ENCODE data around the gene GPR146.
"Not testable (repeated sequence)": the region's sequence is repeated elsewhere in the genome, so short reads cannot be mapped to it uniquely, and the experiment has no call there.

Gene GPR146

GRCh38 chr7:1025743-1026581 lies 18.4 kb upstream of the GPR146 start:
- no peak for DNase-seq (ENCODE audit: low read depth, low spot score)

DNA sequence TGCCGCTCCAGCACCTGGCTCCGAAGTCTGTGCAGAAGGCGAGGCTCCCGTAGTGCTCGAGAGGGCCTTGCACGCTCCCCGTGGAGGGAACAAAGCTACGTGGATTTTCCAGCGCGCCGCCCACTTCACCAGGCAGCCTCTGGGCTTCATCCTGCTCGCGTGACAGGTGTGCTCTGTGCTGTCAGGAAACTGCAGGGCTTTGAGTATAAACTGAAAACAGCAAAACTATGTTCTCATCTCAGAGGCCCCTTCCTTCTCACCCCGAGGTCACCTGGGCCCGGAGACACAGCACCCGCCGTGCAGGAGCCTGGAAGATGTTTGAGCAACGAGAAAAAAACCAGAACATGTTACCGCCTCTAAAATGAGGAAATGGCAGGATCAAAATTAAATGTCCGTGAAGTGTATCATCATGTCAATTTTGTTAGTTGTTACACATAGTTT lies 17.6 kb upstream of the GPR146 start:
- no peak for DNase-seq (ENCODE audit: low read depth, low spot score)

DNA sequence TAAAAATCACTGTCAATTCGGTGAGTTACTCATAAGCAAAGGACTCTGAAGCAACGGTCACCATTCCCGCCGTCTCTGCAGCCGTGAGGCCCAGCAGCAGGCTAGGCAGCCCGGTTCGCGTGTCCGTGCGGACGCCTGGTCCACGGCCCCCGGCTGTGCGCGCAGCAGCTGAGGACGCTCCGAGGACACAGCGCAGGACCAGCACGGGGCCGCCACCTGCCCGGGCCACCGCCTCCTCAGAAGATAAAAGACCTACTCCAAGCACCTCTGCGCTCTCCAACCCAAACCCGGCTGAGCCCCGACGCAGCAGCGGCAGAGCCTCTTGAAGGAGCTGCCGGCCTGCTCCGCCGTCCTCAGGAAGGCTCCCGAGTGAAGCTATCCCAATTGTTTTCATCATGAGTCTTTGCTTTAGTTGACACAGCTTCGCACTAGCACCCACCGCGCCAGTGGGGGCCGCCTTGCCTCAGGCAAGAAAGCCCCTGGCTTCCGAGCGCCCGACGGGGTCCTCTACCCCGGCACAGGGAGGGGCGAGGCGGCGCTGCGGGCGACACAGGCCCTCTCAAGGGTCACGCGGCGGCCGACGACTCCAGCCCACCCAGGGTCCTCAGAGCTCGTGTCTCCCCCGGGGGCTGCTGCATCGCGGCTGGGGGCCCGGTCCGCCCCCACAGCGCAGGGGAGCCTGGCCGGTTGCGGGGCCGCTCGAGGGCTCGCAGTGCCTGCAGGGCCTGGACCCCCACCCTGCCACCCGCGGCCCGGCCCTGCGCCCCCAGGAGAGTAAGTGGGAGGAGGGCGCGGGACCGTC lies 16.9 kb upstream of the GPR146 start:
- no peak for DNase-seq (ENCODE audit: low read depth, low spot score)

DNA sequence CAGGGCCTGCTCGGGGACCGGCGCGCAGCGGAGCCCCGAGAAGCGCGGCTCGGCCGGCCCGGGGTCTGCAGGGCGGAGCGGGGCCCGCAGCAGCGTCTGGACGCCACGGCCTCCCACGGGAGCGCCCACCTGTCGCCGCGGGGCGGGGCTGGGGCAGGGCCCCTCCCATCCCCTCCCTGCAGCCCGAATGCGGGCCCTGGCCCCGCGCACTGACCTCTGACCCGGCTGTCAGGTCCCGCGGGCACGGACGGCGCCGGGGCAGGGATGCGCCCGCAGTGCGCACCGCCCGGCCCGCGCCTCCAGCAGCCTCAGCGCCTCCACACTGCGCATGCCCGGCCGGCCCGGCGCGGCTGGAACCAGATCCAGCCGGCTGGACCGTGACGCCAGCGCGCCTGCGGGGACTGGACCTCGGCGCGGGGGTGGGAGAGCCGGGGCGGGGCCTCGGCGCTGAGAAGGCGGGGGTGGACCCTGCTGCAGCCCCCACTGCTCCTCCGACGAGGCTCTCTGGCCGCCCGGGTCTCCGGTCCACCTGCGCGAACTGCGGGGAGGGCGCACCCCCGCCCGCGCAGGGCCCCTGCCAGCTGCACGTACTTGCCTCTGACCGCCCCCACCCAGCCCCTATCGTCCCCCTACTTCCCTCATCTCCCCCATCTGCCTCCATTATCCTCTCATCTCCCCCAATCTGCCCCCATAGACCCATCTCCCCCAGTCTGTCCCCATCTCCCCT lies 16.1 kb upstream of the GPR146 start:
- DNase-seq (ENCODE audit: low read depth, low spot score) = peak; percentile 55

GRCh38 chr7:1028775-1029636 lies 15.3 kb upstream of the GPR146 start:
- peak; percentile 70 for DNase-seq (ENCODE audit: low read depth, low spot score)

- DNase-seq (ENCODE audit: low read depth, low spot score) = no peak
These were observed 14.5 kb upstream of the GPR146 start for GRCh38 chr7:1029637-1030443.

- DNase-seq (ENCODE audit: low read depth, low spot score) = no peak
These were observed 13.8 kb upstream of the GPR146 start for GRCh38 chr7:1030444-1031070.

GRCh38 chr7:1031716-1032455 lies 12.5 kb upstream of the GPR146 start:
- DNase-seq (ENCODE audit: low read depth, low spot score) = no peak

- DNase-seq (ENCODE audit: low read depth, low spot score) = no peak
These were observed 11.7 kb upstream of the GPR146 start for GRCh38 chr7:1032536-1033181.

DNA sequence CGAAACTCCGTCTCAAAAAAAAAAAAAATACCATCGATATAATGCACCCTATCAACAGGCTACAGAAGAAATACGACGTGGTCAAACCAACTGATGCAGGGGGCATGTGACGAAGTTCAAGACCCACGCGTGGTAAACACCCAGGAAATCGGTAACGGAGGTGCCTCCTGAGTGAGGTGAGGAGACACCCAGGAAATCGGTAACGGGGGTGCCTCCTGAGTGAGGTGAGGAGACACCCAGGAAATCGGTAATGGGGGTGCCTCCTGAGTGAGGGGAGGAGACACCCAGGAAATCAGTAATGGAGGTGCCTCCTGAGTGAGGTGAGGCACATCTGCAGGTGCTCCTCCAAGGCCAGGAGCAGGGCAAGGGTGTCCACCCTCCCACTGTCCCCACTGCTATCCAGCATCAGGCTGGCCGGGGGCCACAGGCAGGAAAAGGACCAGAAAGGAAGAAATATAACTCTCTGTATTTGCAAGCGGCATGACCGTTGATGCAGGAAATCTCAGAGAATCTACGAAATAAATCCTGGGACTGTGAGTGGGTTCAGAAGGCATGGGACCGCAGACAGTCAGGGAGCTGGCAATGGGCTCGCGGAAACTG lies 10.7 kb upstream of the GPR146 start:
- DNase-seq (ENCODE audit: low read depth, low spot score) = no peak

- not testable (repeated sequence) for DNase-seq (ENCODE audit: low read depth, low spot score)
These were observed 9.6 kb upstream of the GPR146 start for GRCh38 chr7:1034769-1035168.

DNA sequence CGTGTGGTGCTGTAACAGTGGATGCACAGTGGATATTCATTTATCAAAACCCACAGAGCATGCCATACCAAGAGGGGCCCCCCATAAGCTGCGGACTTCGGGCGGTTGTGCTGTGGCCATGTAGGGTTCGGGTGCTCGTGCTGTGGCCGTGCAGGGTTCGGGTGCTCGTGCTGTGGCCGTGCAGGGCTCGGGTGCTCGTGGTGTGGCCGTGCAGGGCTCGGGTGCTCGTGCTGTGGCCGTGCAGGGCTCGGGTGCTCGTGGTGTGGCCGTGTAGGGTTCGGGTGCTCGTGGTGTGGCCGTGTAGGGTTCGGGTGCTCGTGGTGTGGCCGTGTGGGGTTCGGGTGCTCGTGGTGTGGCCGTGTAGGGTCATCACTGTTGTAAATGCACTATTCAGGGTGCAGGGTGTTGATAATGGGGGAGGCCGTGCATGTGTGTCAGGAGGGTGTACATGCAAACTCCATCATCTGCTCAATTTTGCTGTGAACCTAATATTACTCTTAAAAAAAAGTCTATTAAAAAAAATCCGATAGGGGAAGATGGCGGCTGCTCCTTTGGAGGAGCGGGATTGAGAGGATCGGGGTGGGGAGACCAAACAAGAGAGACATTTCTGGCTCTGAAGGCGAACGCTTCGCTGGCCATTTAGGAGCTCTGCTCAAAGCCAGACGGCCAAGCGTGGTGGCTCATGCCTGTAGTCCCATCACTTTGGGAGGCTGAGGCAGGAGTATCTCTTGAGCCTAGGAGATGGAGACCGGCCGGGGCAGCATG lies 8.0 kb upstream of the GPR146 start:
- not testable (repeated sequence) for DNase-seq (ENCODE audit: low read depth, low spot score)

- not testable (repeated sequence) for DNase-seq (ENCODE audit: low read depth, low spot score)
These were observed 4.1 kb upstream of the GPR146 start for GRCh38 chr7:1040233-1040632.

DNA sequence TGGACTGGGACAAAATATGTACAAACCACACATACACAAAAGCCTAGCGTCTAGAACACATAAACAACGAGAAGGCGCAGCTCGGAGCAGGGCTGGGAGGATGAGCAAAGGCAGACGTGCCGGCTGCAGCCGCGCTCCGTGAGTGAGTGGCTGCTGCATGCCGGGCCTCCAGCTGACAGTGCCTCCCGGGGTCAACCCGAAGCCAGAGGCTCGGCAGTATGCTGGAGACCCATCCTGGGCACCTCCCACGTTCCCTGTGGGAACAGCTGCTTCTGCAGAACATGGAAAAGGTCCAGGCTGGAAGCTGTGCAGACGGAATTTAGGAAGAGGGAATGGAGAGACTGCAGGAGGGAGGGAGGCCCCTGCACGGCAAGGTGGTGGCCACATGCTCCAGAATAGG lies 3.6 kb upstream of the GPR146 start:
- DNase-seq (ENCODE audit: low read depth, low spot score) = peak; percentile 76

GRCh38 chr7:1041551-1042491 lies 2.5 kb upstream of the GPR146 start:
- DNase-seq (ENCODE audit: low read depth, low spot score) = no peak

- DNase-seq (ENCODE audit: low read depth, low spot score) = no peak
These were observed 1.9 kb upstream of the GPR146 start for GRCh38 chr7:1042492-1042833.

All from smooth muscle cell of the brain vasculature (primary cell).